Measurements from ENCODE around the gene PHKA2.

Gene PHKA2

DNA sequence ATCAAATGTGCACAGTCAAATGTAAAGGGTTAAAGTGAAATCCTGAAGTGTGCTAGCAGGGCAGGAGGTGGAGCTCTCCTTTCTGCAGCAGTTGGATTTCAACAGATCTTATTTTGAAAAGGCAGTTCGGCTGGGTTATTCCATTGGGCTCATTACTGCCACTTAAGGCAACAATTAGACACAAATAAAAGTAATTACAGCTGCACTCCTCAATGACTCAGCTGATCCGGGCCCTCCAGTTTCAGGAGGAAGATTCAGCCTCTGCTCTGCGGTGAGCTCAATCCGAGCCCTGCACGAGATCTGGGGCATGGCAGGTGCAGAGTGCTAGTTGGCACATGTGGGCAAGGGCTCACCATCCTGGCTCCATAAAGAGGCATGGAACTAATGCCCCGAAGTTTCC lies 85.4 kb downstream of the PHKA2 start:
- H3K4me3 ChIP-seq (ENCODE audit: extremely low read depth, insufficient read depth, low read length, poor library complexity, severe bottlenecking), result no peak overlapping the region
- H3K9me3 ChIP-seq (ENCODE audit: control insufficient read depth, low read length), result no peaks in the 10 kb centered on the region
- no peaks in the 10 kb centered on the region for H3K36me3 ChIP-seq (ENCODE audit: control insufficient read depth, insufficient read depth, low read length)
- no peak overlapping the region for H3K27ac ChIP-seq (ENCODE audit: low read depth, low read length, severe bottlenecking)
- H3K4me1 ChIP-seq (ENCODE audit: control insufficient read depth, insufficient read depth, low read length, poor library complexity, severe bottlenecking), result no peaks in the 10 kb centered on the region
- WGBS, 2 experiments (ENCODE audit: insufficient coverage in 2 of 2), result 100% methylated on average over 1 of the region's 6 CpGs

DNA sequence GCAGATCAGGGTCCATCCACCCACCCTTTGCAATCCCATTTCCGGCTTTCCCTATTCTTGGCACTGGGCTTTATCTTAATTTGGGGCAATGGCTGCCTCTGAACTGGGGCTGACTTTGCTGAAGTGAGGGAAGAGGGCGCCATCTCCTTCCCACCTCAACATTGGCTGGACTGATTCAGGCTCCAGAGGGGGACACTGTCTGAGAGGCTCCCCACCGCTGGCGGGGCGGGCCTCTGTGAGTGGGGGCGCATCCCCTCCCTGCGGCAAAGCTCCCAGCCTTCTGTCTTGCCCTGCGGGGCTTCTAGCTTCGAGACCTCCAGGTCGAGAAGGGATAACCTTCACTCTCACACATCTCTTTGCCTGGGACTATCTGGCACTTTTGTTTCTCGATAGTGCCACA lies 85.8 kb downstream of the PHKA2 start:
- Histone ChIP-seq H3K27ac (ENCODE audit: low read depth, low read length, severe bottlenecking) (no peak overlapping the region), H3K36me3 (ENCODE audit: control insufficient read depth, insufficient read depth, low read length) (no peaks in the 10 kb centered on the region), H3K9me3 (ENCODE audit: control insufficient read depth, low read length) (no peaks in the 10 kb centered on the region), H3K4me1 (ENCODE audit: control insufficient read depth, insufficient read depth, low read length, poor library complexity, severe bottlenecking) (no peaks in the 10 kb centered on the region), H3K4me3 (ENCODE audit: extremely low read depth, insufficient read depth, low read length, poor library complexity, severe bottlenecking) (no peak overlapping the region)
- 94% methylated on average over 6 of the region's 11 CpGs; no CpG with 5 or more reads in 1 of the 2 experiments for WGBS, 2 experiments (ENCODE audit: insufficient coverage in 2 of 2)

DNA sequence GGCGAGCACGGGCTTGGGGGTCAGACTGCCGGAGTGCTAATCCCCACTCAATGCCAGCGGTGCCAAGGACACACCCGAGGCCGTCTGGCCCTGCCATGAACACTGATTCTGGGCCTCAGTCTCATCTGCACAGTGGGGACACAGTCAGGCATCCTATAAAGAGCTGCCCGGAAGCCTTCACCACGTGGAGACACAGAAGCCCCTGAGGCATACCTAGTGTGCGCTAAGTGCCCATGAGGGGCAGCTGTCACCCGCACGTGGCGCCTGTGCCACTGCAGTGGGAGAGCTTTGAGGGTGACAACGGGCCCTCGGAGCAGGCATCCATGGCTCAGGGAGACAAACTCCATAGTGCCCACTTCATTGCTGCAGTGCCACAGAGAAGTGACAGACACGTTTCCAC lies 86.3 kb downstream of the PHKA2 start:
- no peaks in the 10 kb centered on the region for H3K9me3 ChIP-seq (ENCODE audit: control insufficient read depth, low read length)
- WGBS, 2 experiments (ENCODE audit: insufficient coverage in 2 of 2), result 88 to 92% methylated on average over 9 to 12 of the region's 15 CpGs
- no peaks in the 10 kb centered on the region for H3K4me1 ChIP-seq (ENCODE audit: control insufficient read depth, insufficient read depth, low read length, poor library complexity, severe bottlenecking)
- H3K36me3 ChIP-seq (ENCODE audit: control insufficient read depth, insufficient read depth, low read length), result no peaks in the 10 kb centered on the region
- no peak overlapping the region for H3K27ac ChIP-seq (ENCODE audit: low read depth, low read length, severe bottlenecking)
- H3K4me3 ChIP-seq (ENCODE audit: extremely low read depth, insufficient read depth, low read length, poor library complexity, severe bottlenecking), result no peak overlapping the region

DNA sequence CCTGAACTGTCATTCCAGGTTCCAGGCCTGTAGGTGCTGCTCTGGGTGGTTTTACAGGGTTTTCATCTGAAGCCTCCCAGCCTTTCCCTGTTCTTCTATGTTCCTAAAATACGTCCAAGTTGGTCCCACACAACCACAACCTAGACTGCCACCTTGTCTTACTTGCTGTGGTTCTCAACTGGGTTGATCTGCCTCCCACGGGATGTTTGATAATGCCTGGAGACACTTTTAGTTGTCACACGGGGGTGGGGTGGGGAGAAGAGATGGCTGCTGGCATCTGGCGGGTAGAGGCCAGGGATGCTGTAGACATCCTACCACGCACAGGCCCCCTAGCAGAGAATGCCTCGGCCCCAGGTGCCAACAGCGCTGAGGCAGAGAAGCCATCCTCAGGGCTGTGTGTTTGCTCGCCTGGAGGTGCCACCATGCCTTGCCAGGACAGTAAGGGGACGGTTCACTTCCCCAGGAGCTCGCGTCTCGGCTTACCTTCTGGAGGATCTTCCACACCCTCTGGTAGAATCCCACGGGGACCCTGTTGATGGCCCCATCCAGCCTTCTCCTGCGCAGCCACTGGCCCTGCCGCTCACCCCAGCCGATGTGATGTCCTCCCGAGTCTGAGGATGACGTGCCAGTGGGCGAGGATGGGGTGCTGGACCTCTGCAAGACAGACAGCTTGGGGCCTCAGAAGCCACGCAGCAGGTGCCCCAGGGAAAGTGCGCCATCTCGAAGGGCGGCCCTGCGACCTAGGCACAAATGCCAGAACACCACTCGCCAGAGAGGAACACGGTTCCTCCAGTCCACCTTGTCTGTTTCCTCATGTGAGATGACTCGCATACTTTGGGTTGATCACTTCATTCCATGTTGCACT lies 87.0 kb downstream of the PHKA2 start:
- no peaks in the 10 kb centered on the region for H3K9me3 ChIP-seq (ENCODE audit: control insufficient read depth, low read length)
- H3K27ac ChIP-seq (ENCODE audit: low read depth, low read length, severe bottlenecking), result no peak overlapping the region
- no peaks in the 10 kb centered on the region for H3K36me3 ChIP-seq (ENCODE audit: control insufficient read depth, insufficient read depth, low read length)
- H3K4me3 ChIP-seq (ENCODE audit: extremely low read depth, insufficient read depth, low read length, poor library complexity, severe bottlenecking), result no peak overlapping the region
- no peaks in the 10 kb centered on the region for H3K4me1 ChIP-seq (ENCODE audit: control insufficient read depth, insufficient read depth, low read length, poor library complexity, severe bottlenecking)
- WGBS, 2 experiments (ENCODE audit: insufficient coverage in 2 of 2), result 91 to 96% methylated on average over 10 to 18 of the region's 27 CpGs

DNA sequence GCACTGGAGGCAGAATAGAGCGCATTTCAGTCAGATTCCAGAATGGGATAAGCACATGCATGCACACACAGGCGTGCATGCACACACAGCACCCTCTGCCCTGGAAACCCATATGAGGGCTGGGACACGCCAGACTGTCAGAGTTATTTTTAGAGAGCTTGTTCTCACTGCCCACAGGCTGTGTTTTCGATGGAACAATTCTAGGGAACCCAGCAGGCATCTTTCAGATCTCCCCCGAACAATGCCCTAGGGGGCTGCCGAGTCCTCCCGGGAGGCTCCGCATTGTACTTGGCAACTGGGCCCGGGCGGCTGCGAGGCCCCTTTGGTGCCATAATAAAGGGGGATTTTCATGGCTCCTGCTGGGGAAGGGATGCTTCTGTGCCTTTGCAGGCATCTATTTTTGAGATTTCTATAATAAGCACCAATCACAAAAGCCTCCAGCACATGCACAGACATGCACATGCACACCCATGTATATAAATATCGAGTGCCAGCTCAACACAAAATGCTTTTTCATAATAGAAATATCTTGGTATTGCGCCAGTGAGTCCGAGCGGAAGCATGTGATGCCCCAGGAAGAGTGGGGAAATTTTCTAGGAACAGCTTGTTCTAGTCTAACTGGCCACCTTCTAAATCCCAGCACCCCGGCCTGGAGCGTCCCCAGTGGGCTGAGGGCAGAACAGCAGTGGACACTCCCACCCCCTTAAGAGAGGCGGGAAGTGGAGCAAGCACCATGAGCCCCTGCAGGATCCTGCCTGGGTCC lies 88.5 kb downstream of the PHKA2 start:
- H3K4me3 ChIP-seq (ENCODE audit: extremely low read depth, insufficient read depth, low read length, poor library complexity, severe bottlenecking), result no peak overlapping the region
- 90 to 96% methylated on average over 4 of the region's 18 CpGs for WGBS, 2 experiments (ENCODE audit: insufficient coverage in 2 of 2)
- no peaks in the 10 kb centered on the region for H3K36me3 ChIP-seq (ENCODE audit: control insufficient read depth, insufficient read depth, low read length)
- no peaks in the 10 kb centered on the region for H3K9me3 ChIP-seq (ENCODE audit: control insufficient read depth, low read length)
- no peaks in the 10 kb centered on the region for H3K4me1 ChIP-seq (ENCODE audit: control insufficient read depth, insufficient read depth, low read length, poor library complexity, severe bottlenecking)
- H3K27ac ChIP-seq (ENCODE audit: low read depth, low read length, severe bottlenecking), result no peak overlapping the region

DNA sequence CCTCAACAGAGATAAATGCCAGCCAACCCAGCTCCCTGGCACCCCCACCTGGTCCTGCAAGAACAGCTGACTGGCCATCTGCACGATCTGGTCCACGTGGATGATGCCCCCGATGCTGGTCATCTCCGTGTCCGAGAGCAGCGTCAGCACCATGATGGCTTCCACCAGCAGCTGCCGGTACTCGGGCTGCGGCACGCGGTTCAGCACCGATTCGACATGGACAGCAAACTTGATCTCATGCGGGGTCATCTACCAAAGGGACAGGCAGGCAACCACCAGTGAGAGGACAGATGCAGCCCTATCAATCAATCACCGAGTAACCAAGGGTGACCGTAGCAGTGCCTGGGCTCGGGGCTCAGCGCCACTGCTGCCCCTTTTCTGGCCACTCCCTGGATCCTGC lies 89.8 kb downstream of the PHKA2 start:
- Histone ChIP-seq H3K4me1 (ENCODE audit: control insufficient read depth, insufficient read depth, low read length, poor library complexity, severe bottlenecking) (no peaks in the 10 kb centered on the region), H3K36me3 (ENCODE audit: control insufficient read depth, insufficient read depth, low read length) (no peaks in the 10 kb centered on the region), H3K9me3 (ENCODE audit: control insufficient read depth, low read length) (no peaks in the 10 kb centered on the region), H3K27ac (ENCODE audit: low read depth, low read length, severe bottlenecking) (no peak overlapping the region), H3K4me3 (ENCODE audit: extremely low read depth, insufficient read depth, low read length, poor library complexity, severe bottlenecking) (no peak overlapping the region)
- WGBS, 2 experiments (ENCODE audit: insufficient coverage in 2 of 2), result 90 to 94% methylated on average over 6 to 18 of the region's 18 CpGs

DNA sequence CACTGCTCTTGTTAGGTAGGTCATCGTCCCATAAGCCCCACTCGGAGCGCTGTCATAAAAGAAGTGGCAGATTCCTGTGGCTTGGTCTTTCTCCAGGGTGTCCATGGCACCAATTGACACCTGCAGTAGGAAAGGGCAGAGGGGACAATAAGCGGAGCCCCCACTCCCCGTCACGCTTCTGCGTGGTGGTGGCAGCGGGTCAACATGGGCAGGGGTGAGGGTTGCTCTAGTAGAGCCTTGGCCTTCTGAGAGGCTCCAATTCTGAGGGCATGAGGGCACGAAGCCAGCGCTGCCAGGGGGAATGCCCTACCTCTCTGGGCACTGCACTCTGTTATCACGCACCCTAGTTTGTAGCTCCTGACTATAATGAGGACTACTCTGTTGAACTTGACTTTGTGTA lies 90.4 kb downstream of the PHKA2 start:
- no peaks in the 10 kb centered on the region for H3K4me1 ChIP-seq (ENCODE audit: control insufficient read depth, insufficient read depth, low read length, poor library complexity, severe bottlenecking)
- H3K27ac ChIP-seq (ENCODE audit: low read depth, low read length, severe bottlenecking), result no peak overlapping the region
- no peak overlapping the region for H3K4me3 ChIP-seq (ENCODE audit: extremely low read depth, insufficient read depth, low read length, poor library complexity, severe bottlenecking)
- H3K36me3 ChIP-seq (ENCODE audit: control insufficient read depth, insufficient read depth, low read length), result no peaks in the 10 kb centered on the region
- H3K9me3 ChIP-seq (ENCODE audit: control insufficient read depth, low read length), result no peaks in the 10 kb centered on the region
- WGBS, 2 experiments (ENCODE audit: insufficient coverage in 2 of 2), result 100% methylated on average over 5 of the region's 11 CpGs; no CpG with 5 or more reads in 1 of the 2 experiments

DNA sequence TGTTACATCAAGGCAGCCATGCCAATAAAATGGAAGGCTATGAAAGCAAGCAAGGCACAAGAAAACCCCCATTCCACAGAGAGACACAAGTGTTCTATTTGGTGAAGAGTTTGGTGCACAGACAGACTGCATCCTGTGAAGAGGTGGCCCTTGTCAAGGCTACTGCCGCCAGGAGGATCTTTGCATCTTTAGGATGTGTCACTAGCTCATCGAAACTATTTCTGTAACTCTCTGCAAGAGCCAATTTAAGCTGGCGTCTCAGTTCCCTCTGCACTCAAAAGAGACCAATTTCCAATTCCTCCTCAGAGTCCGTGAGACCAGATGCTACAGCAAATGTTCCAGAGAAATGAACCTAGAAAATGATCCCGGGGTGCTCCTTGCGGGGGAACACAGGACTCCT lies 91.0 kb downstream of the PHKA2 start:
- H3K4me3 ChIP-seq (ENCODE audit: extremely low read depth, insufficient read depth, low read length, poor library complexity, severe bottlenecking), result no peak overlapping the region
- no peak overlapping the region for H3K27ac ChIP-seq (ENCODE audit: low read depth, low read length, severe bottlenecking)
- H3K9me3 ChIP-seq (ENCODE audit: control insufficient read depth, low read length), result no peaks in the 10 kb centered on the region
- no peaks in the 10 kb centered on the region for H3K36me3 ChIP-seq (ENCODE audit: control insufficient read depth, insufficient read depth, low read length)
- H3K4me1 ChIP-seq (ENCODE audit: control insufficient read depth, insufficient read depth, low read length, poor library complexity, severe bottlenecking), result no peaks in the 10 kb centered on the region
- WGBS, 2 experiments (ENCODE audit: insufficient coverage in 2 of 2), result 93 to 100% methylated on average over 3 of the region's 6 CpGs

DNA sequence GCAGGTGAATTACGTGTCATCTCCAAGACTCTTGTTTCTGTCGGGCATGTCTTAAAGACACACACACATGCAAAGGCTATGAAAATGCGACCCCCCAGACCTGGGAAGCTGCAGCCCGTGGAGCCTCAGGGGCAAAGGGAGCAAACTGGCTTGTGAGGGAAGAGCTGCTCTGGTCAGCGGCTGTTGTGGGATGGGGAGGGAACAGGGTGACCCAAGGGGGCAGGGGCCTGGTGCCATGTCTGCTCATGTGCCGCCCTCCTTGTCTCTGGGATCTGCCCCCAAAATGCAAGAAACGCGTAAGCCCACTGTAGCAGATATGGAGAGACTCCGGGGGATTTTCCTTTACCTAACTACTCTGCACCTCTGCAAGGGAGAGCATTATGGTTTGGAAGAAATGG lies 92.4 kb downstream of the PHKA2 start:
- Histone ChIP-seq H3K4me3 (ENCODE audit: extremely low read depth, insufficient read depth, low read length, poor library complexity, severe bottlenecking) (no peak overlapping the region), H3K9me3 (ENCODE audit: control insufficient read depth, low read length) (no peaks in the 10 kb centered on the region), H3K36me3 (ENCODE audit: control insufficient read depth, insufficient read depth, low read length) (no peaks in the 10 kb centered on the region), H3K4me1 (ENCODE audit: control insufficient read depth, insufficient read depth, low read length, poor library complexity, severe bottlenecking) (peaks cover 7% of the 10 kb centered on the region), H3K27ac (ENCODE audit: low read depth, low read length, severe bottlenecking) (no peak overlapping the region)
- WGBS, 2 experiments (ENCODE audit: insufficient coverage in 2 of 2), result no CpG with 5 or more reads among the region's 9 CpGs

DNA sequence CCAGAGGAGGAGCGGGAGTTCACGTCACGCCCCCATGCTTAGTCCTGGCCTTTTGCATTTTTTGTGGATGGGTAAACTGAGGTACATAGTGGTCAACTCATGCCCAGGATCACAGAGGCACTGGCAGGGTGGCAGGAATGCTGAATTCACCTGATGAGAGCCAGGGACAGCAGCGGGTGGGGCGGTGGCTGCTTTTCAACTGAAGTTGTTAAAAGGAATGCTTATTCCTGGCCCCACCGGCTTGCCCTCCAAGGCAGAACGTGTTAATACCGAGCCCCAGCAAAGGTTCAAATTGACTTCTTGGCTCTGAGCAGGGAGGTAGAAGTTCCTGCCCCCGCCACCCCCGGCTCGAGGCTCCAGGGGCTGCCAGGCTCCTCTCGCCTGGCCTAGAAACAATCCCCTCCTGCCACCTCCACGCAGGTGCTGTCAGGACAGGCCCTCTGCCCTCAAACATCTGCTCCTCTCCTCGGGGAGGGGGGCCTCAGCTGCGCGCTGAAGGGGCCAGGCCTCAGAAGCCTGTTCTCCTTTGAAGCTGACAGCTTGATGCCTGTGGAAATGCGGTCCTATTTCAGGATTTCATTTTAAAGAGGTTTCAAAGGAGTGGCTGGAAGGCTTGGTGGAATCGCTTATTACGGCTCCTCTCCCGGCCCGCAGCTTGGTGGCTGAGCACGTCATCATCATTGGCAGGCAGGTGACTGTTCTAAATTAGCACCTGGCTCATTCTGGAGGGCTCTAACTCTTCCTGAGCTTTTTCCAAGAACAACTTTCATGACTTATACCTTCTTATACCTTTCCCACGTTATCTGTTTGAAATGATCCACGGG lies 93.0 kb downstream of the PHKA2 start:
- H3K36me3 ChIP-seq (ENCODE audit: control insufficient read depth, insufficient read depth, low read length), result no peaks in the 10 kb centered on the region
- no peak overlapping the region for H3K4me3 ChIP-seq (ENCODE audit: extremely low read depth, insufficient read depth, low read length, poor library complexity, severe bottlenecking)
- H3K4me1 ChIP-seq (ENCODE audit: control insufficient read depth, insufficient read depth, low read length, poor library complexity, severe bottlenecking), result peaks cover 7% of the 10 kb centered on the region
- no peaks in the 10 kb centered on the region for H3K9me3 ChIP-seq (ENCODE audit: control insufficient read depth, low read length)
- H3K27ac ChIP-seq (ENCODE audit: low read depth, low read length, severe bottlenecking), result no peak overlapping the region
- 91 to 99% methylated on average over 7 to 10 of the region's 24 CpGs for WGBS, 2 experiments (ENCODE audit: insufficient coverage in 2 of 2)

Measured in mesodermal cell (in vitro differentiated cells).